HepG2 (cell line): Measurements from ENCODE around the gene HMG20B. TPM values are rescaled to one million over a fixed set of nuclear protein-coding genes. Genes with fewer than 3 reads are reported as not detected.
A peak's percentile ranks its signal among the peaks of the same experiment; 100 is the strongest.

Experiments
- ATRX ChIP-seq: sonication (generic); formaldehyde crosslinking; IDR thresholded peaks from 2 replicates; pipeline ENCODE4 v1.4.0; 2020; ENCODE audit warnings: missing genetic modification reagents, borderline replicate concordance
- DPF2 ChIP-seq: sonication (generic); formaldehyde crosslinking; IDR thresholded peaks from 2 replicates; pipeline ENCODE4 v1.4.0; 2020; ENCODE audit warnings: mild to moderate bottlenecking, low read depth, missing genetic modification reagents, borderline replicate concordance
- FOXK2 ChIP-seq: fragments of 450-650 bp; IDR thresholded peaks from 2 replicates; pipeline ENCODE4 v1.6.1; 2016
- GTF2F1 ChIP-seq: fragments of 150-350 bp; IDR thresholded peaks from 2 replicates; pipeline ENCODE4 v1.6.1; 2014; ENCODE audit warnings: low read length
- HDAC1 ChIP-seq: sonication (generic); formaldehyde crosslinking; IDR thresholded peaks from 2 replicates; pipeline ENCODE4 v1.5.1; 2020; ENCODE audit warnings: mild to moderate bottlenecking, missing genetic modification reagents
- MIER3 ChIP-seq: IDR thresholded peaks from 2 replicates; pipeline ENCODE4 v1.6.1; 2016; ENCODE audit warnings: missing compliant biosample characterization, borderline replicate concordance
- NFE2L2 ChIP-seq: fragments of 150-350 bp; IDR thresholded peaks from 2 replicates; pipeline ENCODE4 v1.6.1; 2014; ENCODE audit warnings: low read length
- SIX4 ChIP-seq: sonication (generic); formaldehyde crosslinking; IDR thresholded peaks from 2 replicates; pipeline ENCODE4 v1.4.0; 2020; ENCODE audit warnings: missing genetic modification reagents
- SRSF9 ChIP-seq: fragments of 200-400 bp; formaldehyde crosslinking; IDR thresholded peaks from 2 replicates; pipeline ENCODE4 v1.6.1; 2018; ENCODE audit warnings: borderline replicate concordance, mild to moderate bottlenecking, low read depth, low read length; ENCODE audit not compliant: insufficient read depth, poor library complexity, severe bottlenecking
- ZFP36L2 ChIP-seq: sonication (generic); formaldehyde crosslinking; IDR thresholded peaks from 2 replicates; pipeline ENCODE4 v1.4.0; 2020; ENCODE audit warnings: missing genetic modification reagents
- ZFP82 ChIP-seq: sonication (generic); formaldehyde crosslinking; IDR thresholded peaks from 2 replicates; pipeline ENCODE4 v1.5.1; 2020; ENCODE audit warnings: mild to moderate bottlenecking, missing genetic modification reagents, borderline replicate concordance
- ZNF333 ChIP-seq: sonication (generic); formaldehyde crosslinking; IDR thresholded peaks from 2 replicates; pipeline ENCODE4 v1.4.0; 2020; ENCODE audit warnings: mild to moderate bottlenecking, missing genetic modification reagents, borderline replicate concordance
- ZNF543 ChIP-seq: sonication (generic); formaldehyde crosslinking; IDR thresholded peaks from 2 replicates; pipeline ENCODE4 v1.4.0; 2020; ENCODE audit warnings: mild to moderate bottlenecking, missing genetic modification reagents
- ZNF780A ChIP-seq: sonication (generic); formaldehyde crosslinking; IDR thresholded peaks from 2 replicates; pipeline ENCODE4 v1.8.0; 2022; ENCODE audit warnings: mild to moderate bottlenecking, missing genetic modification reagents, moderate library complexity
- ZNF839 ChIP-seq: sonication (generic); formaldehyde crosslinking; IDR thresholded peaks from 2 replicates; pipeline ENCODE4 v1.4.0; 2020; ENCODE audit warnings: missing genetic modification reagents, mild to moderate bottlenecking, borderline replicate concordance
- polyA plus RNA-seq, 8 experiments: library from polyadenylated mRNA; depleted of rRNA in 3 of 8; stranded (reverse) in 7 of 8; unstranded in 1 of 8; fragments of >200 nt; fragmentation: Illumina TruSeq in 4 of 8; extraction: Trizol in 4 of 8; gene quantifications; 2 replicates each; pipeline versions ENCODE4 v1.2.1 to v1.2.3, GENCODE V29; 2011 to 2016; ENCODE audit warnings: low read depth in 4 of 8, missing spikeins in 1 of 8, mixed read lengths in 1 of 8; ENCODE audit not compliant: insufficient read depth in 1 of 8
- total RNA-seq, 5 experiments: library from RNA; depleted of rRNA; stranded (reverse); fragments of >200 nt; fragmentation: Illumina TruSeq; extraction: Trizol; gene quantifications; 2 replicates each; pipeline ENCODE4 v1.2.3, GENCODE V29; 2016; ENCODE audit warnings: low read depth in 1 of 5
- TF ChIP-seq, protein P1 (sequence below): sonication (generic); formaldehyde crosslinking; IDR thresholded peaks from 2 replicates; pipeline ENCODE4 v1.5.0; 2020; ENCODE audit warnings: mild to moderate bottlenecking, missing genetic modification reagents, borderline replicate concordance
- TF ChIP-seq, protein P2 (sequence below): sonication (generic); formaldehyde crosslinking; IDR thresholded peaks from 2 replicates; pipeline ENCODE4 v1.4.0; 2020; ENCODE audit warnings: missing genetic modification reagents
- TF ChIP-seq, protein P3 (sequence below): sonication (generic); formaldehyde crosslinking; conservative IDR thresholded peaks from 2 replicates; pipeline ENCODE4 v1.8.0; 2022; ENCODE audit warnings: low read depth, missing genetic modification reagents
- TF ChIP-seq, protein P4 (sequence below): sonication (generic); formaldehyde crosslinking; IDR thresholded peaks from 2 replicates; pipeline ENCODE4 v1.4.0; 2020; ENCODE audit warnings: missing genetic modification reagents, borderline replicate concordance

Gene HMG20B
- total and polyA plus RNA-seq, 2 of the 13 experiments (the other 11 are each of a cell fraction or from before 2014, with no cell fraction given) = 23.9 to 29.2 TPM

DNA sequence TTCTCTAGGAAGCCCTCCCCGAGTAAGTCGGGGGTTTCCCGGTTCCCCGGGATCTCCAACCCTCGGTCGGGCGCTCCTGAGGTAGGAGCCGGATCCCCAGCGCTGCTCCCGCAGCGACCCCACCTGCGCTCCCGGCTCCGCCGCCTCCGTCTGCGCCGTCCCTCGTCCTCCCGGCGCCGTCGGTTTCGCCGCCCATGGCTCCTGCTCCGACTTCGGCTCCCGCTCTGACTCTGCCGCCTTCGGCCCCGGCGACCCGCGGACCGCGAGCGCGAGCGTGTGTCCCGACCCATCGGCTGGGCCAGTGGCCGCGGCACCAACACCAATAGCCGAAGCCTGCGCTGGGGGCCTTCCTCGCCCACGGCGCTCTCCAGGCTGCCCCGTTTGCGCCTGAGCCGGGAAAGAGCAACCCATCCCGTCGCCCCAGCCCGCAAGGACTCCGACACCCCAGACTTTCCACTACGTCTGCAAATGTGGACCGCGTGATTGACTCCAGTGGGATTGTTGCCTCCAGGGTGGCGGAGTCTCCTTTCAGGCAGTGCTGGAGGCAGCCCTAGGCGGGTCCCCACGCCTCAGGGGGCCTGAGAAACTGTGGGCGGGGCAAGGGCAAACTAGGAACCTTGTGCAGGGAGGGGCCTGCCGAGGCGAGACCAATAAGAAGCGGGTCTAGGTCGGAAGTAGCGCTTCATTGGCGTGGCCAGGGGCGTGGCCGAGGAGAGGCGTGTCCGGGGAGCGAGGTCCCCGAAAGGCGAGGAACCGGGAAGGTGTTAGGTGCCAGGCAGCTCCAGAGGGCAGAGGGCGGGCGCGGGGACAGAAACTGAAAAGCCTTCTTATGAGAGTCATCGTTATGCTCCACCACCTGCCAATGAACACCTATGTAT is 54.0 kb downstream of the HMG20B start, which contains the start of gene CACTIN (continued):
- TF ChIP-seq ATRX (CRISPR knock-in tag) = no peak
- TF ChIP-seq, protein P1, sequence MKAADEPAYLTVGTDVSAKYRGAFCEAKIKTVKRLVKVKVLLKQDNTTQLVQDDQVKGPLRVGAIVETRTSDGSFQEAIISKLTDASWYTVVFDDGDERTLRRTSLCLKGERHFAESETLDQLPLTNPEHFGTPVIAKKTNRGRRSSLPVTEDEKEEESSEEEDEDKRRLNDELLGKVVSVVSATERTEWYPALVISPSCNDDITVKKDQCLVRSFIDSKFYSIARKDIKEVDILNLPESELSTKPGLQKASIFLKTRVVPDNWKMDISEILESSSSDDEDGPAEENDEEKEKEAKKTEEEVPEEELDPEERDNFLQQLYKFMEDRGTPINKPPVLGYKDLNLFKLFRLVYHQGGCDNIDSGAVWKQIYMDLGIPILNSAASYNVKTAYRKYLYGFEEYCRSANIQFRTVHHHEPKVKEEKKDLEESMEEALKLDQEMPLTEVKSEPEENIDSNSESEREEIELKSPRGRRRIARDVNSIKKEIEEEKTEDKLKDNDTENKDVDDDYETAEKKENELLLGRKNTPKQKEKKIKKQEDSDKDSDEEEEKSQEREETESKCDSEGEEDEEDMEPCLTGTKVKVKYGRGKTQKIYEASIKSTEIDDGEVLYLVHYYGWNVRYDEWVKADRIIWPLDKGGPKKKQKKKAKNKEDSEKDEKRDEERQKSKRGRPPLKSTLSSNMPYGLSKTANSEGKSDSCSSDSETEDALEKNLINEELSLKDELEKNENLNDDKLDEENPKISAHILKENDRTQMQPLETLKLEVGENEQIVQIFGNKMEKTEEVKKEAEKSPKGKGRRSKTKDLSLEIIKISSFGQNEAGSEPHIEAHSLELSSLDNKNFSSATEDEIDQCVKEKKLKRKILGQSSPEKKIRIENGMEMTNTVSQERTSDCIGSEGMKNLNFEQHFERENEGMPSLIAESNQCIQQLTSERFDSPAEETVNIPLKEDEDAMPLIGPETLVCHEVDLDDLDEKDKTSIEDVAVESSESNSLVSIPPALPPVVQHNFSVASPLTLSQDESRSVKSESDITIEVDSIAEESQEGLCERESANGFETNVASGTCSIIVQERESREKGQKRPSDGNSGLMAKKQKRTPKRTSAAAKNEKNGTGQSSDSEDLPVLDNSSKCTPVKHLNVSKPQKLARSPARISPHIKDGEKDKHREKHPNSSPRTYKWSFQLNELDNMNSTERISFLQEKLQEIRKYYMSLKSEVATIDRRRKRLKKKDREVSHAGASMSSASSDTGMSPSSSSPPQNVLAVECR (CRISPR knock-in tag) = peak; percentile 98
- TF ChIP-seq, protein P2, sequence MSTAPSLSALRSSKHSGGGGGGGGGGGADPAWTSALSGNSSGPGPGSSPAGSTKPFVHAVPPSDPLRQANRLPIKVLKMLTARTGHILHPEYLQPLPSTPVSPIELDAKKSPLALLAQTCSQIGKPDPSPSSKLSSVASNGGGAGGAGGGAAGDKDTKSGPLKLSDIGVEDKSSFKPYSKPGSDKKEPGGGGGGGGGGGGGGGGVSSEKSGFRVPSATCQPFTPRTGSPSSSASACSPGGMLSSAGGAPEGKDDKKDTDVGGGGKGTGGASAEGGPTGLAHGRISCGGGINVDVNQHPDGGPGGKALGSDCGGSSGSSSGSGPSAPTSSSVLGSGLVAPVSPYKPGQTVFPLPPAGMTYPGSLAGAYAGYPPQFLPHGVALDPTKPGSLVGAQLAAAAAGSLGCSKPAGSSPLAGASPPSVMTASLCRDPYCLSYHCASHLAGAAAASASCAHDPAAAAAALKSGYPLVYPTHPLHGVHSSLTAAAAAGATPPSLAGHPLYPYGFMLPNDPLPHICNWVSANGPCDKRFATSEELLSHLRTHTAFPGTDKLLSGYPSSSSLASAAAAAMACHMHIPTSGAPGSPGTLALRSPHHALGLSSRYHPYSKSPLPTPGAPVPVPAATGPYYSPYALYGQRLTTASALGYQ (CRISPR knock-in tag) = no peak
- TF ChIP-seq ZFP82 (CRISPR knock-in tag) = no peak
- TF ChIP-seq ZNF543 = peak; percentile 49; the same call in 1 of the 2 replicates
- no peak for TF ChIP-seq SIX4 (CRISPR knock-in tag)
- TF ChIP-seq ZNF780A = no peak; the same call in 1 of the 2 replicates
- TF ChIP-seq, protein P3, sequence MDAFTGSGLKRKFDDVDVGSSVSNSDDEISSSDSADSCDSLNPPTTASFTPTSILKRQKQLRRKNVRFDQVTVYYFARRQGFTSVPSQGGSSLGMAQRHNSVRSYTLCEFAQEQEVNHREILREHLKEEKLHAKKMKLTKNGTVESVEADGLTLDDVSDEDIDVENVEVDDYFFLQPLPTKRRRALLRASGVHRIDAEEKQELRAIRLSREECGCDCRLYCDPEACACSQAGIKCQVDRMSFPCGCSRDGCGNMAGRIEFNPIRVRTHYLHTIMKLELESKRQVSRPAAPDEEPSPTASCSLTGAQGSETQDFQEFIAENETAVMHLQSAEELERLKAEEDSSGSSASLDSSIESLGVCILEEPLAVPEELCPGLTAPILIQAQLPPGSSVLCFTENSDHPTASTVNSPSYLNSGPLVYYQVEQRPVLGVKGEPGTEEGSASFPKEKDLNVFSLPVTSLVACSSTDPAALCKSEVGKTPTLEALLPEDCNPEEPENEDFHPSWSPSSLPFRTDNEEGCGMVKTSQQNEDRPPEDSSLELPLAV (CRISPR knock-in tag) = no peak
- TF ChIP-seq, protein P4, sequence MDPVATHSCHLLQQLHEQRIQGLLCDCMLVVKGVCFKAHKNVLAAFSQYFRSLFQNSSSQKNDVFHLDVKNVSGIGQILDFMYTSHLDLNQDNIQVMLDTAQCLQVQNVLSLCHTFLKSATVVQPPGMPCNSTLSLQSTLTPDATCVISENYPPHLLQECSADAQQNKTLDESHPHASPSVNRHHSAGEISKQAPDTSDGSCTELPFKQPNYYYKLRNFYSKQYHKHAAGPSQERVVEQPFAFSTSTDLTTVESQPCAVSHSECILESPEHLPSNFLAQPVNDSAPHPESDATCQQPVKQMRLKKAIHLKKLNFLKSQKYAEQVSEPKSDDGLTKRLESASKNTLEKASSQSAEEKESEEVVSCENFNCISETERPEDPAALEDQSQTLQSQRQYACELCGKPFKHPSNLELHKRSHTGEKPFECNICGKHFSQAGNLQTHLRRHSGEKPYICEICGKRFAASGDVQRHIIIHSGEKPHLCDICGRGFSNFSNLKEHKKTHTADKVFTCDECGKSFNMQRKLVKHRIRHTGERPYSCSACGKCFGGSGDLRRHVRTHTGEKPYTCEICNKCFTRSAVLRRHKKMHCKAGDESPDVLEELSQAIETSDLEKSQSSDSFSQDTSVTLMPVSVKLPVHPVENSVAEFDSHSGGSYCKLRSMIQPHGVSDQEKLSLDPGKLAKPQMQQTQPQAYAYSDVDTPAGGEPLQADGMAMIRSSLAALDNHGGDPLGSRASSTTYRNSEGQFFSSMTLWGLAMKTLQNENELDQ (CRISPR knock-in tag) = no peak
- TF ChIP-seq ZNF839 = 0 out of 2 replicates have a peak, but pooled peaks have one; percentile 57
- peak; percentile 59; the same call in 1 of the 2 replicates for TF ChIP-seq MIER3
- no peak for TF ChIP-seq FOXK2
- no peak for TF ChIP-seq ZNF333 (CRISPR knock-in tag)
- no peak for TF ChIP-seq SRSF9
- TF ChIP-seq ZFP36L2 = no peak
- no peak for TF ChIP-seq DPF2 (CRISPR knock-in tag)
- TF ChIP-seq NFE2L2 = no peak
- peak; percentile 100 for TF ChIP-seq HDAC1 (CRISPR knock-in tag)
- TF ChIP-seq GTF2F1 = no peak
